Lower leg skin (tissue), 4 donors: ENCODE data around the gene RPAP2. TPM values are rescaled to one million over a fixed set of nuclear protein-coding genes. Genes with fewer than 3 reads are reported as not detected.
"Not testable (repeated sequence)": the region's sequence is repeated elsewhere in the genome, so short reads cannot be mapped to it uniquely, and the experiment has no call there.

Experiments
- DNase-seq, 2 donors: peaks; one replicate each; pipeline ENCODE4 v3.0.0-alpha.2; 2019; ENCODE audit warnings: low spot score in 2 of 2
- H3K4me3 ChIP-seq: fragments of 200-600 bp; sonication (generic); 2 replicates; pipeline ENCODE4 v1.5.1; 2017; ENCODE audit warnings: mild to moderate bottlenecking, low read depth; ENCODE audit not compliant: poor library complexity, severe bottlenecking
- POLR2A ChIP-seq, 2 donors: fragments of 450-650 bp; IDR thresholded peaks; one replicate each; pipeline ENCODE4 v1.6.1; 2016 to 2017; ENCODE audit warnings: antibody characterized with exemption in 2 of 2, mild to moderate bottlenecking in 1 of 2, moderate library complexity in 1 of 2
- WGBS, 2 donors: methylation state at CpG; one replicate each; pipeline ENCODE4 v1.1.5; 2018; 5-methylcytosine and 5-hydroxymethylcytosine counted together
- intact Hi-C: fragments of 100-400 bp; cut with DNase I; formaldehyde crosslinking; loops from one replicate; pipeline ENCODE4 v1.15.0; 2023; ENCODE audit warnings: low total_unique reads
- total RNA-seq, 4 donors: library from RNA; depleted of rRNA; stranded (reverse); fragments of >200 nt; gene quantifications; one replicate each; pipeline ENCODE4 v1.1.0, GENCODE V29; 2016
- TF ChIP-seq, protein P1 (sequence below), 3 donors: fragments of 450-650 bp; IDR thresholded peaks; one replicate each; pipeline ENCODE4 v1.5.1; 2016; ENCODE audit warnings: antibody characterized with exemption in 3 of 3, mild to moderate bottlenecking in 3 of 3, moderate library complexity in 2 of 3

Gene RPAP2
- total RNA-seq, 4 donors from 2014 or later, result 9.0 to 14.5 (median 9.3) TPM

DNA sequence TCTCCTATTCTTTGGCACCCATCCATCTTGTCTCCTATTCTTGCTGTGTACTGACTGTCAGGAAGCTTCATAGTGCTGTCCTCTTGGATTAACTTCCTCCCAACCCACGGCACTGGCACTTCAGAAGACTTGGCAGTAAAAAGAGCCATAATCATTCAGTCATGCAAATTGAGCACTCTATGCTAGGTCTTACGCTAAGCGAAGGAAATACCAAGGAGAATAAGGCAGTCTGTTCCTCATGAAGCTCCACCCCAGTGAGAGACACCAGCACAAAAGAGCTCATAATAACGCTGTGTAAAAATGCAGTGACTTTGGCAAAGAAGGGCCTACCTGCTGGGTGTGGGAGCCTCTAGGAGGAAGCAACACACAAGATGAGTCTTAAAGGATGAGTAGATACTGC, 120.8 kb downstream of the RPAP2 start:
- H3K4me3 ChIP-seq, result no peak overlapping the region
- TF ChIP-seq, protein P1, sequence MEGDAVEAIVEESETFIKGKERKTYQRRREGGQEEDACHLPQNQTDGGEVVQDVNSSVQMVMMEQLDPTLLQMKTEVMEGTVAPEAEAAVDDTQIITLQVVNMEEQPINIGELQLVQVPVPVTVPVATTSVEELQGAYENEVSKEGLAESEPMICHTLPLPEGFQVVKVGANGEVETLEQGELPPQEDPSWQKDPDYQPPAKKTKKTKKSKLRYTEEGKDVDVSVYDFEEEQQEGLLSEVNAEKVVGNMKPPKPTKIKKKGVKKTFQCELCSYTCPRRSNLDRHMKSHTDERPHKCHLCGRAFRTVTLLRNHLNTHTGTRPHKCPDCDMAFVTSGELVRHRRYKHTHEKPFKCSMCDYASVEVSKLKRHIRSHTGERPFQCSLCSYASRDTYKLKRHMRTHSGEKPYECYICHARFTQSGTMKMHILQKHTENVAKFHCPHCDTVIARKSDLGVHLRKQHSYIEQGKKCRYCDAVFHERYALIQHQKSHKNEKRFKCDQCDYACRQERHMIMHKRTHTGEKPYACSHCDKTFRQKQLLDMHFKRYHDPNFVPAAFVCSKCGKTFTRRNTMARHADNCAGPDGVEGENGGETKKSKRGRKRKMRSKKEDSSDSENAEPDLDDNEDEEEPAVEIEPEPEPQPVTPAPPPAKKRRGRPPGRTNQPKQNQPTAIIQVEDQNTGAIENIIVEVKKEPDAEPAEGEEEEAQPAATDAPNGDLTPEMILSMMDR (IDR thresholded peaks at IDR 0.05), result no peak
- TF ChIP-seq POLR2A (IDR thresholded peaks at IDR 0.05), result no peak
- intact Hi-C loops, result no loop called here
- WGBS, 2 donors, result 42 to 56% methylated on average over 4 of the region's 4 CpGs
- DNase-seq, result no peak

DNA sequence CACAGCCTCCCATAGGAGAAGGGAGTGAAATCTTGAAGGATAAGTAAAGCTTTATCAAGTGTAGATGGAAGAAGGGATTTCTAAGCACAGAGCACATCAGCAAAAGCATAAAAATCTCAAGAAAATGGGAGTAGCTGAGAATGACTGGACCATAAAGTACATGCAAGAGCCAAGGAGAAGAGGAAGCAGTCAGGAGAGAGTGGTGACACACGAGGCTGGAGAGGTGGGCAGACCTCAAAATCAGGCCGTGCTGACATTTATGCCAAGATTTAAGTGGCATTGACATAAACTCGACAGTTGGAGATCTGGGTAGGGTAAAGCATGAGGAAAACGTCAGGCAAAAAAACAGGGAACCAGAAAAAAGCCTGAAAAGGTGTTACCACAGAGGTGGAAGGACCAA, 125.5 kb downstream of the RPAP2 start:
- WGBS, 2 donors, result 32 to 39% methylated on average over 4 of the region's 4 CpGs
- intact Hi-C loops, result no loop called here
- DNase-seq, result no peak
- TF ChIP-seq POLR2A (IDR thresholded peaks at IDR 0.05), result no peak
- TF ChIP-seq, protein P1 (IDR thresholded peaks at IDR 0.05), result no peak
- H3K4me3 ChIP-seq, result no peak overlapping the region

DNA sequence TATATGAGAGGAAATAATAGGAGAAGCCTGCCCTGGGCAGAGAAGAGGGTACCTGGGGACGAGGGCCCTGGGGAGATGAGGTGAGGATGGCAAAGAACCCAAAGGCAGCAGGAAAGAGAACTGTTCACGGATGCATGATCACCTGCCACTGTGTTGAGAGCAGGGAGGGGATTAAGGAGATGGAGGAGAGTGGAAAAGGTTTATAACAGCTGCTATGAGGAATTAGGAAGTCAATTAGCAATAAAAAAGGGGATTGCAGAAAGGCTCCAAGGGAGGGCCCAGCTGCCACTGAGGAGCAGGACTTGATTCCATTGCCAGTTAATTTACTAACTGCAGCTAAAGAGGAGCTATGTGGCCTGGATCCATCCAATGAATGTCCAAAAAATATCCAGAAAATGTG, 126.8 kb downstream of the RPAP2 start:
- TF ChIP-seq, protein P1 (IDR thresholded peaks at IDR 0.05), result no peak
- no peak for TF ChIP-seq POLR2A (IDR thresholded peaks at IDR 0.05)
- intact Hi-C loops, result no loop called here
- 52 to 63% methylated on average over 2 of the region's 2 CpGs for WGBS, 2 donors
- DNase-seq, result no peak
- H3K4me3 ChIP-seq, result no peak overlapping the region

DNA sequence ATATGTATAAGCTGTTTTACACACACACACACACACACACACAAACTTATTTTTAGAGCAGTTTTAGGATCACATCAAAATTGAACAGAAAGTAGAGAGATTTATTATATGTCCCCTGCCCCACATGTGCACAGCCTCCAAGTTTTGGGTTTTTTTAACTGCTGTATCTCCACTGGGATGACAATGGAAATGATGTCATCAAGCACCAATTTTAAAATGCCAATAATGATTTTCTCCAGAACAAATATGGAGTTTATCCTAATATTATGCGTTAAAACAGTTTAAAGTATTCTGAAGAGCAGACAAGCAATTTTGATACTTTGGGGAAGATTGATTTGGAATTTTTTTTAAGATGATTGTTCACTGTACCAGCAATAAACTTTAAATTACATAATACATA, 131.2 kb downstream of the RPAP2 start:
- WGBS, 2 donors, result 91 to 96% methylated on average over 1 of the region's 1 CpG
- no peak for DNase-seq
- H3K4me3 ChIP-seq, result no peak overlapping the region
- TF ChIP-seq, protein P1 (IDR thresholded peaks at IDR 0.05), result no peak
- TF ChIP-seq POLR2A (IDR thresholded peaks at IDR 0.05), result no peak
- intact Hi-C loops, result no loop called here

DNA sequence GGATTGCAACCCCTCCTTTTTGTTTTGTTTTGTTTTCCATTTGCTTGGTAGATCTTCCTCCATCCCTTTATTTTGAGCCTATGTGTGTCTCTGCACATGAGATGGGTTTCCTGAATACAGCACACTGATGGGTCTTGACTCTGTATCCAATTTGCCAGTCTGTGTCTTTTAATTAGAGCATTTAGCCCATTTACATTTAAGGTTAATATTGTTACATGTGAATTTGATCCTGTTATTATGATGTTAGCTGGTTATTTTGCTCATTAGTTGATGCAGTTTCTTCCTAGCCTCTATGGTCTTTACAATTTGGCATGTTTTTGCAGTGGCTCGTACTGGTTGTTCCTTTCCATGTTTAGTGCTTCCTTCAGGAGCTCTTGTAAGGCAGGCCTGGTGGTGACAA, 135.7 kb downstream of the RPAP2 start:
- H3K4me3 ChIP-seq, intact Hi-C loops, DNase-seq: not testable (repeated sequence)
- WGBS, 2 donors, result 91 to 94% methylated on average over 1 of the region's 1 CpG

DNA sequence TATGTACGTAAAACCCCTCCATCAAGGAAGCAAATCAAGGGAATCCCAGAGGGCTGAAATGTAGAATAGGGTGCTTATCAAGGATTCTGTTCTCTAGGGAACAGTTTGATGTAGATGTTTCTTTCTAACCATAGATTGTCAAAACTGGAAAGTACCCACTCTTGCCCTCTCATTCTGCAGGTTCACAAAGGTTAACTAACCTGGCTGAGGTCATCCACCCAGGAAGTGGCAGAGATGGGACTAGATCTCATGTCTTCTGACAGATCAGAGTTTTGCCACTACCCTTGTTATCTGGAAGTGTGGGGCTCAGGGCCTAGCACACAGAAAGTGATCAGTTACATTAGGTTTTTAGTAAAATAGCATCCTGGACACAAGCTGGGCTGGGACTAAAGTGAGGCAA, 140.4 kb downstream of the RPAP2 start:
- TF ChIP-seq, protein P1 (IDR thresholded peaks at IDR 0.05), result no peak
- no peak for TF ChIP-seq POLR2A (IDR thresholded peaks at IDR 0.05)
- WGBS, 2 donors, result 88 to 97% methylated on average over 1 of the region's 1 CpG
- H3K4me3 ChIP-seq, result no peak overlapping the region
- DNase-seq, result no peak
- intact Hi-C loops, result no loop called here
